ENCODE results near the gene CAMK2D. TPM values are rescaled to one million over a fixed set of nuclear protein-coding genes. Genes with fewer than 3 reads are reported as not detected.

Gene CAMK2D
- total RNA-seq, 1 experiment from 2014 or later = 35.8 TPM

DNA sequence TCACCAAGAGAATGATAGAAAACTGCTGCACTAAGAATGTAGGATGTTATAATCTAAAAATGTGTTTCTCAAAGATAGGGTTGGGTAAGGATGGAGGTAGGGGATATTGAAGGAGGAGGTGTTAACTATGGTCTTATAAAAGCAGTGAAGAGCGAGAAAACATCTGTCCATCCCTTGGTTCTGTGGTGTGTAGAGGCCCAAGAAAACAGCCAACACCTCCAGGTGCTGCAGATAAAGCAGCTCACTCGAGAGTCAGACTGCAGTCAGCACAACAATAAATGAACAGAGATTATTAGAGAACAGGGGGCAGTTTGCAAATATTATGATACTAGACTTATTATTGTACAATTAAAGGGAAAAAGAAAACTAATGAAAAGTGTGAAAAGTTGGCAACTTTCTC, 141.5 kb downstream of the CAMK2D start:
- BruUV-seq (replicated peaks) = no TSS peak
- POLR2A ChIA-PET (ENCODE audit: low non-redundant PET) = no interaction called here
- Histone ChIP-seq H3K4me3 (ENCODE audit: low read depth, low read length, poor library complexity, severe bottlenecking) (no peak overlapping the region), H3K4me1 (ENCODE audit: insufficient read depth, low read length, poor library complexity, severe bottlenecking) (peaks cover 16% of the 10 kb centered on the region), H3K27me3 (replicated peaks; ENCODE audit: insufficient read depth, low read depth, low read length, poor library complexity) (no peaks in the 10 kb centered on the region), H3K9me3 (ENCODE audit: low read depth, low read length, poor library complexity, severe bottlenecking) (no peaks in the 10 kb centered on the region), H3K36me3 (ENCODE audit: insufficient read depth, low read length, poor library complexity, severe bottlenecking) (no peaks in the 10 kb centered on the region), H3K27ac (ENCODE audit: low read depth, low read length, poor library complexity, severe bottlenecking) (no peak overlapping the region)
- DNase-seq (ENCODE audit: low spot score) = no peak
- CTCF ChIA-PET = no interaction called here
- TF ChIP-seq, protein P1, sequence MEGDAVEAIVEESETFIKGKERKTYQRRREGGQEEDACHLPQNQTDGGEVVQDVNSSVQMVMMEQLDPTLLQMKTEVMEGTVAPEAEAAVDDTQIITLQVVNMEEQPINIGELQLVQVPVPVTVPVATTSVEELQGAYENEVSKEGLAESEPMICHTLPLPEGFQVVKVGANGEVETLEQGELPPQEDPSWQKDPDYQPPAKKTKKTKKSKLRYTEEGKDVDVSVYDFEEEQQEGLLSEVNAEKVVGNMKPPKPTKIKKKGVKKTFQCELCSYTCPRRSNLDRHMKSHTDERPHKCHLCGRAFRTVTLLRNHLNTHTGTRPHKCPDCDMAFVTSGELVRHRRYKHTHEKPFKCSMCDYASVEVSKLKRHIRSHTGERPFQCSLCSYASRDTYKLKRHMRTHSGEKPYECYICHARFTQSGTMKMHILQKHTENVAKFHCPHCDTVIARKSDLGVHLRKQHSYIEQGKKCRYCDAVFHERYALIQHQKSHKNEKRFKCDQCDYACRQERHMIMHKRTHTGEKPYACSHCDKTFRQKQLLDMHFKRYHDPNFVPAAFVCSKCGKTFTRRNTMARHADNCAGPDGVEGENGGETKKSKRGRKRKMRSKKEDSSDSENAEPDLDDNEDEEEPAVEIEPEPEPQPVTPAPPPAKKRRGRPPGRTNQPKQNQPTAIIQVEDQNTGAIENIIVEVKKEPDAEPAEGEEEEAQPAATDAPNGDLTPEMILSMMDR (conservative IDR thresholded peaks at IDR 0.05; ENCODE audit: low read depth, low read length) = no peak
- no peak for TF ChIP-seq EZH2 (IDR thresholded peaks at IDR 0.05; ENCODE audit: borderline replicate concordance, low read depth, low read length, poor library complexity, severe bottlenecking)
- intact Hi-C loops (cut with micrococcal nuclease; ENCODE audit: unreplicated experiment) = no loop called here

DNA sequence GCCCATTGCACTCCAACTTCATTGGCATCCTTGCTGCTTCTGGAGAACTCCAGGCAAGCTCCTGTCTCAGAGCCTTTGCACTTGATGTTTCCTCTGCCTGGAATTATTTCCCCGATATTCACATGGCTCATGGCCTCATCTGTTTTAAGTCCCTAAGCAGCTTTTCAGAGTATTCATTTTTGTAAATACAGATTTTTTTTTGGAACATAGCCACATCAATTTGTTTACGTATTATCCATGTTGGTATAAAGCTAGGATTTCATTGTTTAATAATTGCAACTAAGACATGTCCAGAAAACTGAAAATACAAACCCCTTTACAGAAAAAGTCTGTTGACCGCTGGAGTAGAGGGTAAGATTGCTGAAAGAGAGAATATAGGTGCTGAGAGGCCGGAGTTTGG, 142.0 kb downstream of the CAMK2D start:
- TF ChIP-seq EZH2 (IDR thresholded peaks at IDR 0.05; ENCODE audit: borderline replicate concordance, low read depth, low read length, poor library complexity, severe bottlenecking) = no peak
- no peak for DNase-seq (ENCODE audit: low spot score)
- CTCF ChIA-PET = no interaction called here
- no TSS peak for BruUV-seq (replicated peaks)
- H3K27me3 ChIP-seq (replicated peaks; ENCODE audit: insufficient read depth, low read depth, low read length, poor library complexity) = no peaks in the 10 kb centered on the region
- no peaks in the 10 kb centered on the region for H3K36me3 ChIP-seq (ENCODE audit: insufficient read depth, low read length, poor library complexity, severe bottlenecking)
- no peak overlapping the region for H3K27ac ChIP-seq (ENCODE audit: low read depth, low read length, poor library complexity, severe bottlenecking)
- peaks cover 16% of the 10 kb centered on the region for H3K4me1 ChIP-seq (ENCODE audit: insufficient read depth, low read length, poor library complexity, severe bottlenecking)
- intact Hi-C loops (cut with micrococcal nuclease; ENCODE audit: unreplicated experiment) = no loop called here
- POLR2A ChIA-PET (ENCODE audit: low non-redundant PET) = no interaction called here
- H3K9me3 ChIP-seq (ENCODE audit: low read depth, low read length, poor library complexity, severe bottlenecking) = no peaks in the 10 kb centered on the region
- H3K4me3 ChIP-seq (ENCODE audit: low read depth, low read length, poor library complexity, severe bottlenecking) = no peak overlapping the region

DNA sequence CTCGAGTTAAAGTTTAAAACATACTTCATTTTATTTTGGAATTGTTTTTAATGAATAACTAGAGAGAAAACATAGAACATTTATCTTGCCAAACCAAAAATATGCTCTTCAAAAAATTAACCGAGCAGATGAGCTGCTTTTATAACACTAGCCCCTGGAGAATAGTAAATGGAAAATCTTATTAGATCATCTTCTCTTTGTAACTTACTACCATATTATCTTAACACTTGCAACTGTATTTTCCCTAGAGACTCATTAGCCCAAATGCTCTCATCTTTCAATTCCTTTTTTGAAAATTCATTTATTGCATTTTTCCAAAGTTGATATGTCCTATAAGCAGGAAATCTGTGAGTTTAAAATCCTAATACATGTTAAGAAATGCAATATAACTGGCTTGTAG, 143.3 kb downstream of the CAMK2D start:
- ChIA-PET POLR2A (ENCODE audit: low non-redundant PET) (no interaction called here), CTCF (no interaction called here)
- BruUV-seq (replicated peaks) = no TSS peak
- Histone ChIP-seq H3K36me3 (ENCODE audit: insufficient read depth, low read length, poor library complexity, severe bottlenecking) (no peaks in the 10 kb centered on the region), H3K9me3 (ENCODE audit: low read depth, low read length, poor library complexity, severe bottlenecking) (no peaks in the 10 kb centered on the region), H3K27me3 (replicated peaks; ENCODE audit: insufficient read depth, low read depth, low read length, poor library complexity) (no peaks in the 10 kb centered on the region), H3K4me3 (ENCODE audit: low read depth, low read length, poor library complexity, severe bottlenecking) (no peak overlapping the region), H3K4me1 (ENCODE audit: insufficient read depth, low read length, poor library complexity, severe bottlenecking) (peaks cover 16% of the 10 kb centered on the region), H3K27ac (ENCODE audit: low read depth, low read length, poor library complexity, severe bottlenecking) (no peak overlapping the region)
- intact Hi-C loops (cut with micrococcal nuclease; ENCODE audit: unreplicated experiment) = no loop called here
- TF ChIP-seq, protein P1 (conservative IDR thresholded peaks at IDR 0.05; ENCODE audit: low read depth, low read length) = no peak
- no peak for TF ChIP-seq EZH2 (IDR thresholded peaks at IDR 0.05; ENCODE audit: borderline replicate concordance, low read depth, low read length, poor library complexity, severe bottlenecking)
- DNase-seq (ENCODE audit: low spot score) = peak; percentile 41

DNA sequence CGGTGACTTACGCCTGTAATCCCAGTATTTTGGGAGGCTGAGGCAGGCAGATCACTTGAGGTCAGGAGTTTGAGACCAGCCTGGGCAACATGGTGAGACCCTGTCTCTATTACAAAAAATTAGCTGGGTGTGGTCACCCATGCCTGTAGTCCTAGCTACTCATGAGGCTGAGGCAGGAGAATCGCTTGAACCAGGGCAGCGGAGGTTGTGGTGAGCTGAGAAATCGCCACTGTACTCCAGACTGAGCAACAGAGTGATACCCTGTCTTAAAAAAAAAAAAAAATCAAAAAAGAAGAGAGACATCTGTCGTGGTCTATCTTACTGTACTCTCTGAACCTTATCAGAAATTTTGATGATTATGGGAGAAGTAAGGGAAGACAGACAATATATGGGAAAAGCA, 144.3 kb downstream of the CAMK2D start:
- H3K9me3 ChIP-seq (ENCODE audit: low read depth, low read length, poor library complexity, severe bottlenecking) = no peaks in the 10 kb centered on the region
- no peaks in the 10 kb centered on the region for H3K36me3 ChIP-seq (ENCODE audit: insufficient read depth, low read length, poor library complexity, severe bottlenecking)
- TF ChIP-seq, protein P1 (conservative IDR thresholded peaks at IDR 0.05; ENCODE audit: low read depth, low read length) = no peak
- no peak for TF ChIP-seq EZH2 (IDR thresholded peaks at IDR 0.05; ENCODE audit: borderline replicate concordance, low read depth, low read length, poor library complexity, severe bottlenecking)
- ChIA-PET CTCF (no interaction called here), POLR2A (ENCODE audit: low non-redundant PET) (no interaction called here)
- no peaks in the 10 kb centered on the region for H3K27me3 ChIP-seq (replicated peaks; ENCODE audit: insufficient read depth, low read depth, low read length, poor library complexity)
- intact Hi-C loops (cut with micrococcal nuclease; ENCODE audit: unreplicated experiment) = no loop called here
- H3K27ac ChIP-seq (ENCODE audit: low read depth, low read length, poor library complexity, severe bottlenecking) = no peak overlapping the region
- no TSS peak for BruUV-seq (replicated peaks)
- no peak for DNase-seq (ENCODE audit: low spot score)
- no peak overlapping the region for H3K4me3 ChIP-seq (ENCODE audit: low read depth, low read length, poor library complexity, severe bottlenecking)
- peaks cover 16% of the 10 kb centered on the region for H3K4me1 ChIP-seq (ENCODE audit: insufficient read depth, low read length, poor library complexity, severe bottlenecking)
